ENCODE measurements around the gene KIAA0040.
A peak's percentile ranks its signal among the peaks of the same experiment; 100 is the strongest.

KIAA0040 gene

DNA sequence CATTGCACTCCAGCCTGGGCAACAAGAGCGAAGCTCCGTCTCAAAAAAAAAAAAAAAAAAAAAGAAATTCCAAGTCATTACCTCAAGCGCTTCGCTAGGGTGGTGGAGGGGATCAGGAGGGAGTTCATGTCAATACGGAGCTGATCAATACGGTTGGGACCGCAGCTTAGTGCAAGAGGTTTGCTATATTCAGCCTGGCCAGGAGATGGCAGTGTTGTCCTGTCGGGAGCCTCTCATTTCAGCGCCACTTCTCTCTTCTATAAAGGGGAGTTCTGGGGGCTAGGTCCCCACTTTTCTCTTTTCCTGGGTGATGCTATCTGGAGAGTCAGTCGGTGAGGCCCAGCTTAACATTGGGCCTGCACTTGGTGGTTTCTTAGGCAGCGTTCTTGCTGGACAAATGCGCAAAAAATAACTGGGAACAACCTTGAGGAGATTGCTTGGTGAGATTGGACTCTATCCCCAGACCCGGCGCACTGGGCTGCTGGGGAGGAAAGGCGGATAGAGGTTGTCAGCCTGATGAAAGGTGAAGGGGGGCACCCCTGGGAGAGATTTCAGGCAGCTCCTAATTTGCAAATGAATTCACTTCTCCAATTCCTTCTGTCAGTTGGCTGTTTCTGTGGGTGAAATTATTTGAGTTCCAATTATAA is 40.4 kb downstream of the KIAA0040 start:
- TF ChIP-seq GATA1 (IDR thresholded peaks at IDR 0.05; ENCODE audit: low read depth, low read length) (no peak), POLR2A (IDR thresholded peaks at IDR 0.05; ENCODE audit: low read length) (no peak)
- peak; percentile 63 to 80 for DNase-seq

- TF ChIP-seq POLR2A (IDR thresholded peaks at IDR 0.05; ENCODE audit: low read length) (no peak), GATA1 (IDR thresholded peaks at IDR 0.05; ENCODE audit: low read depth, low read length) (no peak)
- no peak for DNase-seq
Measured at GRCh38 chr1:175150596-175151319, 41.8 kb downstream of the KIAA0040 start.

DNA sequence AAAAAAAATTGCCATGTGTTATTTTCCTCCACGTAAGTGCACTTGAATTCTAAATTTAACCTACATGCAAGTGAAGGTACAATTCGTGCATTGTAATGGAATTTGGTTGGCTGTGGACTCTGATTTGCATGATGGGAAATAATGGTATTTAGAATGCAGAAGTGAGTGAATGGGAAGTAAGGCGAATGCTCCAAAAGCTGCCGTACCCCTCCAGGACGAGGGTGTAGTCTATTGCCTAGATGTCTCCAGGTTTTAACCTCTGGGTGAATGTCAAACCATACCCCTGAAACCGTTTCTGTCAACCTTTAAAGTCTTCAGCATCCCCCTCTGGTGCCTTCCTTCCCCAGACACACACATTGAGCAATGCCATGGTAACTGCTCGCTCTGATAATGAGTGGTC is 44.5 kb downstream of the KIAA0040 start:
- TF ChIP-seq GATA1 (IDR thresholded peaks at IDR 0.05; ENCODE audit: low read depth, low read length) (no peak), POLR2A (IDR thresholded peaks at IDR 0.05; ENCODE audit: low read length) (no peak)
- DNase-seq = no peak

DNA sequence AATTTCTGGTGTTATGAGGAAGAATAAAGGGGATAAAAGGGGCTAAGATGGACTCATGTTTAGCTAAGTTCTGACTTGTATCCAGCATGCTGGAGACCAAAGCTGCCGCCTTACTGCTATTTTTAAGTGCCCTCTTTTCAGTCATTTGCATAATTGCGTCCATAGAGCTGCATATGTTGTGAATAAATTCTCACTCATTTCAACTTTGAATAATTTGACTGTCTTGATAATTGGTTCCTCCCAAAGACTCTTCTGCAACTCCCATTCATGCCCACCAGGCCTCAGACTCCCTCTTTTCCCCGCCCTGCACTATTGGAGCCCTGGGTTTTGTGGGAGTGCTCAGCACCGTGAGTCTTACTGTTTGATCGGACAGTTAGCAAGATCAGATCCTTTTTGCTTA is 45.0 kb downstream of the KIAA0040 start:
- DNase-seq = no peak
- no peak for TF ChIP-seq POLR2A (IDR thresholded peaks at IDR 0.05; ENCODE audit: low read length)
- no peak for TF ChIP-seq GATA1 (IDR thresholded peaks at IDR 0.05; ENCODE audit: low read depth, low read length)

GRCh38 chr1:175146529-175147213 is 45.9 kb downstream of the KIAA0040 start:
- TF ChIP-seq GATA1 (IDR thresholded peaks at IDR 0.05; ENCODE audit: low read depth, low read length) = no peak
- no peak for TF ChIP-seq POLR2A (IDR thresholded peaks at IDR 0.05; ENCODE audit: low read length)
- DNase-seq = peak; percentile 69 to 77

- DNase-seq = no peak
- TF ChIP-seq GATA1 (IDR thresholded peaks at IDR 0.05; ENCODE audit: low read depth, low read length) (no peak), POLR2A (IDR thresholded peaks at IDR 0.05; ENCODE audit: low read length) (no peak)
Measured at GRCh38 chr1:175145899-175146528, 46.6 kb downstream of the KIAA0040 start.

DNA sequence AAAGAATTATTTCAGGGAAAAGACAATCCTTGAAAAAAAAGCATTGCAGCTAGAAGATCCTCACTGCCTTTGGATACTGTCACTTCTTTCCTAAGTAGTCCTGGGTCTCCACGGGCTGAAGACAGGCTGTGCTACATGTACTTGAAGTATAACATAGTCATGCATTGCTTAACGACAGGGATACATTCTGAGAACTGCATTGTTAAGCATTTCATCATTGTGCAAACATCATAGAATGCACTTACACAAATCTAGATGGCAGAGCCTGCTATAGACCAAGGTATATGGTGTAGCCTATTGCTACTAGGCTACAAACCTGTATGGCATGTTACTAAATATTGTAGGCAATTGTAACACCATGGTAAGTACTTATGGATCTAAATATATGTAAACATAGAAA is 54.0 kb downstream of the KIAA0040 start:
- TF ChIP-seq POLR2A (IDR thresholded peaks at IDR 0.05; ENCODE audit: low read length) (no peak), GATA1 (IDR thresholded peaks at IDR 0.05; ENCODE audit: low read depth, low read length) (no peak)
- DNase-seq = no peak

DNA sequence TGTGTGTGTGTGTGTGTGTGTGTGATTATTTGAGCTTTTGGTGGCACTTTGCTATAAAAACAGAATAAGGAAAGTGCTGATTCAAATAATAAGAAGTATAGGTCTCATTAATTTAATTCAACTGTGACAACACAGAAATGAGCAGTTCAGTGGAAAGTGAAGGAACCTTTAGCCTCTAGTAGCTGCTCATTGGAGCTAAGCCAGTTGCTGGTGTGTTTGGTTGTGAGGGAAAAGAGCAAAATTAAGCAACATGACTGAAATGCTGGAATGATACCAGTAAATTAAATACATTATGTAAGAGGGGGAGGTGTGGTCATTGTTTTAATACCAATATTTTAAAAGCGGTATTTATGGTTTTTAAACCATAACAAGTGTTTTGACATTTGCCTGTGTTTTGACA is 55.2 kb downstream of the KIAA0040 start:
- DNase-seq = no peak
- no peak for TF ChIP-seq POLR2A (IDR thresholded peaks at IDR 0.05; ENCODE audit: low read length)
- no peak for TF ChIP-seq GATA1 (IDR thresholded peaks at IDR 0.05; ENCODE audit: low read depth, low read length)

GRCh38 chr1:175136246-175136645 is 56.3 kb downstream of the KIAA0040 start:
- TF ChIP-seq GATA1 (IDR thresholded peaks at IDR 0.05; ENCODE audit: low read depth, low read length) = no peak
- TF ChIP-seq POLR2A (IDR thresholded peaks at IDR 0.05; ENCODE audit: low read length) = no peak
- DNase-seq = no peak

GRCh38 chr1:175134500-175134899 is 58.1 kb downstream of the KIAA0040 start:
- TF ChIP-seq POLR2A (IDR thresholded peaks at IDR 0.05; ENCODE audit: low read length) (no peak), GATA1 (IDR thresholded peaks at IDR 0.05; ENCODE audit: low read depth, low read length) (no peak)
- no peak for DNase-seq

GRCh38 chr1:175133673-175134435 is 58.7 kb downstream of the KIAA0040 start:
- TF ChIP-seq POLR2A (IDR thresholded peaks at IDR 0.05; ENCODE audit: low read length) = no peak
- TF ChIP-seq GATA1 (IDR thresholded peaks at IDR 0.05; ENCODE audit: low read depth, low read length) = no peak
- DNase-seq = no peak

DNA sequence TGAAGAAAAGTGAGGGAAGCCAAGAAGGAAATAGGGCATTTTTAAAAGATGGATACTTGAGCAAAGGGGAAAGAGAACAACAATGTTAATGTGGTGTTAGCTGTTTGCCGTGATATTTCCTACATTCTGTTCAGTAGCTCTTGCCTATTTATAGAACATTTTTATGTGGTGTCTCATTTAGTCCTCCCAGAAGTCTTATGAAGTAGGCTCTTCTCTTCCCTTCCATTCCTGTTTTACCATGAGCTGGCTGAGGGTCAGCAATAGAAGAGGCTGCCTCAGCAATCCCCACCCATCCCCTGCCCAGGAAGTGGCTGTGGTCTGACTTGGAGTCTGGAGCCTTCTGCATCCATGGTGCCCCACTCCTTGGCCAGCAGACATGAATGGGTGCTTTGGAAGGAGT is 60.1 kb downstream of the KIAA0040 start:
- DNase-seq = no peak
- no peak for TF ChIP-seq POLR2A (IDR thresholded peaks at IDR 0.05; ENCODE audit: low read length)
- TF ChIP-seq GATA1 (IDR thresholded peaks at IDR 0.05; ENCODE audit: low read depth, low read length) = no peak

DNA sequence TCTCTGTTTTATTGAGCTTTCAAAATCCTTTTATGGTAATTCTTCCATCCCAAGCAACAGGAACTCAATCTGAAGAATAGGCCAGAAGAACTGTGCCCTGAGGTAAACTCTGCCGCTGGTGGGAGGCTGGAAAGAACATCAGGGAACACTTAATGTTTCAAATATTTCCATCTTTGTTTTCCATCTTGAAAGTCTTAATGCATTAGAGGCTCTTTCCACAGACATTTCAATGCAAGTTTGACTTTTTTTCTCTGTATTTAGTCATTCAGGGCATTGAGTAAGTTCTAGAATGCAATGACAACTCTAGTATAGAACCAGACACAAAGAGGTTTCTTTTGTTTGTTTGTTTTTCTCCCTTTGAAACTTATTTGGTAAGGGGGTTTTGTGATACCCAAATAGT is 61.5 kb downstream of the KIAA0040 start:
- TF ChIP-seq POLR2A (IDR thresholded peaks at IDR 0.05; ENCODE audit: low read length) (no peak), GATA1 (IDR thresholded peaks at IDR 0.05; ENCODE audit: low read depth, low read length) (no peak)
- no peak for DNase-seq

Data from erythroblast (primary cell).